PC-9 (cell line): ENCODE data around the gene DLG2. TPM values are rescaled to one million over a fixed set of nuclear protein-coding genes. Genes with fewer than 3 reads are reported as not detected.

ENCODE experiments used
- BruUV-seq: library from RNA; stranded (reverse); fragments of 400-500 nt; replicated peaks from 2 replicates; lab custom pipeline; 2021; lab: Mats Ljungman, UMichigan
- CTCF ChIA-PET: fragments of 300-600 bp; sonication (Branson Sonifier 250); formaldehyde crosslinking; loops from one replicate; lab custom pipeline; 2022; ENCODE audit warnings: antibody characterized with exemption; lab: Charles Lee
- POLR2A ChIA-PET: fragments of 300-600 bp; sonication (Branson Sonifier 250); formaldehyde crosslinking; loops from one replicate; lab custom pipeline; 2022; ENCODE audit warnings: antibody characterized with exemption; ENCODE audit not compliant: unreplicated experiment; lab: Charles Lee
- DNase-seq, 2 experiments: peaks; one replicate each; pipeline versions ENCODE4 v3.0.0 to v3.0.0-alpha.2; 2015 to 2022; ENCODE audit warnings: mixed read lengths in 1 of 2
- H2AFZ ChIP-seq: fragments of 200-600 bp; sonication (generic); 2 replicates; pipeline ENCODE4 v1.8.1; 2017; ENCODE audit warnings: antibody characterized with exemption
- H3F3A ChIP-seq: fragments of 200-600 bp; sonication (generic); 2 replicates; pipeline ENCODE4 v1.8.1; 2017; ENCODE audit warnings: antibody characterized with exemption, mild to moderate bottlenecking, low read depth; ENCODE audit not compliant: insufficient read depth
- H3K27ac ChIP-seq: fragments of 200-600 bp; sonication (generic); 2 replicates; pipeline ENCODE4 v1.6.1; 2016; ENCODE audit warnings: mixed run types
- H3K27me3 ChIP-seq: fragments of 200-600 bp; sonication (generic); 2 replicates; pipeline ENCODE4 v1.6.1; 2016; ENCODE audit warnings: low read depth, mixed run types; ENCODE audit not compliant: insufficient read depth
- H3K36me3 ChIP-seq: fragments of 200-600 bp; sonication (generic); 2 replicates; pipeline ENCODE4 v1.6.1; 2016; ENCODE audit warnings: low read depth, mixed run types
- H3K4me1 ChIP-seq: fragments of 200-600 bp; sonication (generic); replicated peaks from 2 replicates; pipeline ENCODE4 v1.6.1; 2016; ENCODE audit warnings: mixed run types; ENCODE audit not compliant: insufficient read depth
- H3K4me2 ChIP-seq: fragments of 200-600 bp; sonication (generic); 2 replicates; pipeline ENCODE4 v1.6.1; 2017; ENCODE audit warnings: mixed run types
- H3K4me3 ChIP-seq: fragments of 200-600 bp; sonication (generic); 2 replicates; pipeline ENCODE4 v1.6.1; 2016; ENCODE audit warnings: mixed run types
- H3K79me2 ChIP-seq: fragments of 200-600 bp; sonication (generic); 2 replicates; pipeline ENCODE4 v1.6.1; 2017; ENCODE audit warnings: low read depth, mixed run types
- H3K9me2 ChIP-seq: fragments of 200-600 bp; sonication (generic); 2 replicates; pipeline ENCODE4 v1.8.1; 2017; ENCODE audit warnings: mild to moderate bottlenecking; ENCODE audit not compliant: insufficient read depth
- H3K9me3 ChIP-seq: fragments of 200-600 bp; sonication (generic); 2 replicates; pipeline ENCODE4 v1.8.1; 2016; ENCODE audit warnings: low read depth; ENCODE audit not compliant: insufficient read depth
- H4K20me1 ChIP-seq: fragments of 200-600 bp; sonication (generic); 2 replicates; pipeline ENCODE4 v1.8.1; 2017; ENCODE audit not compliant: insufficient read depth
- EZH2 ChIP-seq: fragments of 200-600 bp; sonication (generic); IDR thresholded peaks from 2 replicates; pipeline ENCODE4 v1.8.0; 2017; ENCODE audit warnings: antibody characterized with exemption, low read depth
- intact Hi-C: fragments of 100-400 bp; cut with micrococcal nuclease; formaldehyde crosslinking; loops from one replicate; pipeline ENCODE4 v1.10.0; 2022; ENCODE audit not compliant: unreplicated experiment
- total RNA-seq: library from RNA; stranded (reverse); gene quantifications from 2 replicates; pipeline ENCODE4 v1.2.3, GENCODE V29; 2021
- TF ChIP-seq, protein P1 (sequence below): fragments of 200-600 bp; sonication (generic); conservative IDR thresholded peaks from 2 replicates; pipeline ENCODE4 v1.6.1; 2017; ENCODE audit warnings: mixed run types, antibody characterized with exemption, mild to moderate bottlenecking, moderate library complexity

Gene DLG2
- total RNA-seq, 1 experiment from 2014 or later = 6.4 TPM

GRCh38 chr11:83441171-83441570 is 2186.0 kb downstream of the DLG2 start:
- H3K4me2 ChIP-seq = no peak overlapping the region
- intact Hi-C loops = loop anchor here (10.0 kb wide), 1 partner anchor 284 kb away; no protein-coding TSS in a partner anchor
- no peak overlapping the region for H3K27ac ChIP-seq
- CTCF ChIA-PET = no interaction called here
- TF ChIP-seq EZH2 = no peak
- TF ChIP-seq, protein P1, sequence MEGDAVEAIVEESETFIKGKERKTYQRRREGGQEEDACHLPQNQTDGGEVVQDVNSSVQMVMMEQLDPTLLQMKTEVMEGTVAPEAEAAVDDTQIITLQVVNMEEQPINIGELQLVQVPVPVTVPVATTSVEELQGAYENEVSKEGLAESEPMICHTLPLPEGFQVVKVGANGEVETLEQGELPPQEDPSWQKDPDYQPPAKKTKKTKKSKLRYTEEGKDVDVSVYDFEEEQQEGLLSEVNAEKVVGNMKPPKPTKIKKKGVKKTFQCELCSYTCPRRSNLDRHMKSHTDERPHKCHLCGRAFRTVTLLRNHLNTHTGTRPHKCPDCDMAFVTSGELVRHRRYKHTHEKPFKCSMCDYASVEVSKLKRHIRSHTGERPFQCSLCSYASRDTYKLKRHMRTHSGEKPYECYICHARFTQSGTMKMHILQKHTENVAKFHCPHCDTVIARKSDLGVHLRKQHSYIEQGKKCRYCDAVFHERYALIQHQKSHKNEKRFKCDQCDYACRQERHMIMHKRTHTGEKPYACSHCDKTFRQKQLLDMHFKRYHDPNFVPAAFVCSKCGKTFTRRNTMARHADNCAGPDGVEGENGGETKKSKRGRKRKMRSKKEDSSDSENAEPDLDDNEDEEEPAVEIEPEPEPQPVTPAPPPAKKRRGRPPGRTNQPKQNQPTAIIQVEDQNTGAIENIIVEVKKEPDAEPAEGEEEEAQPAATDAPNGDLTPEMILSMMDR = no peak
- no TSS peak for BruUV-seq
- H3F3A ChIP-seq = no peaks in the 10 kb centered on the region
- no peaks in the 10 kb centered on the region; the same call in 1 of the 2 replicates for H3K9me2 ChIP-seq
- H3K4me1 ChIP-seq = no peaks in the 10 kb centered on the region
- H3K27me3 ChIP-seq = peaks cover 5% of the 10 kb centered on the region; the same call in 1 of the 2 replicates
- no peak overlapping the region for H2AFZ ChIP-seq
- H3K4me3 ChIP-seq = no peak overlapping the region
- H3K79me2 ChIP-seq = no peaks in the 10 kb centered on the region
- no peak for DNase-seq
- H3K36me3 ChIP-seq = no peaks in the 10 kb centered on the region
- H4K20me1 ChIP-seq = no peaks in the 10 kb centered on the region
- no peaks in the 10 kb centered on the region for H3K9me3 ChIP-seq
- POLR2A ChIA-PET = no interaction called here

- POLR2A ChIA-PET = no interaction called here
- CTCF ChIA-PET = no interaction called here
- no peak overlapping the region for H3K4me2 ChIP-seq
- H3K36me3 ChIP-seq = no peaks in the 10 kb centered on the region
- no peaks in the 10 kb centered on the region for H3K79me2 ChIP-seq
- H2AFZ ChIP-seq = no peak overlapping the region
- TF ChIP-seq EZH2 = no peak
- TF ChIP-seq, protein P1 = no peak
- no peaks in the 10 kb centered on the region for H3K9me3 ChIP-seq
- BruUV-seq = no TSS peak
- H3K27ac ChIP-seq = no peak overlapping the region
- H4K20me1 ChIP-seq = no peaks in the 10 kb centered on the region
- no peak for DNase-seq
- intact Hi-C loops = no loop called here
- peaks cover 25% of the 10 kb centered on the region for H3K27me3 ChIP-seq
- no peak overlapping the region for H3K4me3 ChIP-seq
- no peaks in the 10 kb centered on the region; the same call in 1 of the 2 replicates for H3K9me2 ChIP-seq
- H3K4me1 ChIP-seq = no peaks in the 10 kb centered on the region
- H3F3A ChIP-seq = no peaks in the 10 kb centered on the region
Measured at GRCh38 chr11:83438438-83438837, 2188.7 kb downstream of the DLG2 start.

DNA sequence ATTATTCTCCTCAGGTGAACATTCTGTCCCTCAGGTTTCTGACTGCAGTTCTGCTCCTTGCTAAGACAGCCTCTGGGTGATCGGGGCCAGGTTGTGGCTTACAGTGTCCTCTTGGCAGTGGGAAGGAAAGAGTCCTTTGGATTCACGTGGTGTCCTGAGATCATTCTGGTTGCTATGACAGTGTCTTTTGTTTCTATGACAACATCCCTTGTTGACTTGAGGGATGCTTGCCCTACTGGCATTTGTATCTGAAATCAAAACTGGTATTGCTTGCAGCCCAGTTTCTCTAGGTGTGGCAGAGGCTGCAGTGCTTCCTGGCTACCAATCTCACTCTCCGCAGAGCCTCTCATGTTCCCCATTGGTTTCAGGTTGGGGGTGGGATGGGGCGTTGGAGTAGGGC is 2189.2 kb downstream of the DLG2 start:
- CTCF ChIA-PET = no interaction called here

More for the DNA sequence above, 2189.2 kb downstream of the DLG2 start:
- no peak overlapping the region for H3K27ac ChIP-seq
- TF ChIP-seq, protein P1 = no peak
- TF ChIP-seq EZH2 = no peak
- H3K4me3 ChIP-seq = no peak overlapping the region
- H3K9me3 ChIP-seq = no peaks in the 10 kb centered on the region
- no TSS peak for BruUV-seq
- H2AFZ ChIP-seq = no peak overlapping the region
- no peak for DNase-seq
- H3K4me2 ChIP-seq = no peak overlapping the region
- POLR2A ChIA-PET = no interaction called here
- H4K20me1 ChIP-seq = no peaks in the 10 kb centered on the region
- intact Hi-C loops = no loop called here
- peaks cover 26% of the 10 kb centered on the region for H3K27me3 ChIP-seq
- H3F3A ChIP-seq = no peaks in the 10 kb centered on the region
- no peaks in the 10 kb centered on the region; the same call in 1 of the 2 replicates for H3K9me2 ChIP-seq
- H3K4me1 ChIP-seq = no peaks in the 10 kb centered on the region
- H3K36me3 ChIP-seq = no peaks in the 10 kb centered on the region
- no peaks in the 10 kb centered on the region for H3K79me2 ChIP-seq
